GM12878 (cell line): ENCODE results near the gene TMEM255B. TPM values are rescaled to one million over a fixed set of nuclear protein-coding genes. Genes with fewer than 3 reads are reported as not detected.

ENCODE experiments used
- ATAC-seq: fragments of 200-7000 bp; cut with Tn5 transposase; 3 replicates; pipeline ENCODE4 v1.9.1; 2020; ENCODE audit warnings: mild to moderate bottlenecking, moderate library complexity
- BruUV-seq: library from RNA; stranded (reverse); fragments of 400-500 nt; replicated peaks from 2 replicates; lab custom pipeline; 2021; lab: Mats Ljungman, UMichigan
- CTCF ChIA-PET: fragments of 300-600 bp; sonication (Branson Sonifier 250); formaldehyde crosslinking; extraction: SDS; loops from one replicate; lab custom pipeline; 2021; ENCODE audit warnings: inconsistent platforms; lab: Yijun Ruan, JAX
- POLR2A ChIA-PET: fragments of 350-600 bp; formaldehyde crosslinking; extraction: SDS; loops from one replicate; lab custom pipeline; 2021; ENCODE audit warnings: inconsistent platforms; lab: Charles Lee
- RAD21 ChIA-PET: fragments of 300-600 bp; sonication (Branson Sonifier 250); formaldehyde crosslinking; loops from one replicate; lab custom pipeline; 2023; ENCODE audit warnings: antibody characterized with exemption; ENCODE audit not compliant: unreplicated experiment; lab: Charles Lee
- SMC1A ChIA-PET: fragments of 300-600 bp; sonication (Branson Sonifier 250); formaldehyde crosslinking; loops from one replicate; lab custom pipeline; 2023; ENCODE audit not compliant: unreplicated experiment, uncharacterized antibody; lab: Charles Lee
- DNase-seq: peaks from one replicate; pipeline ENCODE4 v3.0.0-alpha.2; 2011; ENCODE audit warnings: low read depth, low spot score
- FAIRE-seq: peaks from 3 replicates; lab custom pipeline; 2011; peaks lifted over from hg19 to GRCh38; lab: Jason Lieb, UNC
- H2AFZ ChIP-seq: 2 replicates; pipeline ENCODE4 v1.6.0; 2011; ENCODE audit warnings: low read depth, low read length, control low read depth; ENCODE audit not compliant: control insufficient read depth
- H3K27ac ChIP-seq: 2 replicates; pipeline ENCODE4 v1.5.1; 2011; ENCODE audit warnings: control low read depth; ENCODE audit not compliant: control insufficient read depth, insufficient read depth
- H3K27me3 ChIP-seq, 2 experiments: replicated peaks in 1 of 2; 2 replicates each; pipeline versions ENCODE4 v1.6.0 to v1.6.1; 2011; ENCODE audit warnings: low read length in 1 of 2; ENCODE audit not compliant: control insufficient read depth in 2 of 2, insufficient read depth in 2 of 2
- H3K36me3 ChIP-seq, 2 experiments: 2 replicates each; pipeline ENCODE4 v1.5.1; 2011; ENCODE audit warnings: low read length in 1 of 2; ENCODE audit not compliant: control insufficient read depth in 2 of 2, insufficient read depth in 2 of 2
- H3K4me1 ChIP-seq: 2 replicates; pipeline ENCODE4 v1.6.1; 2011; ENCODE audit warnings: mild to moderate bottlenecking, low read length, moderate library complexity, mixed read lengths; ENCODE audit not compliant: control insufficient read depth, insufficient read depth
- H3K4me2 ChIP-seq: 2 replicates; pipeline ENCODE4 v1.6.0; 2011; ENCODE audit warnings: control low read depth; ENCODE audit not compliant: control insufficient read depth, insufficient read depth
- H3K4me3 ChIP-seq: fragments of 200-600 bp; sonication (generic); 2 replicates; pipeline ENCODE4 v1.5.1; 2016
- H3K79me2 ChIP-seq: 2 replicates; pipeline ENCODE4 v1.6.0; 2011; ENCODE audit warnings: low read length; ENCODE audit not compliant: control insufficient read depth, insufficient read depth
- H3K9ac ChIP-seq: 2 replicates; pipeline ENCODE4 v1.8.0; 2011; ENCODE audit warnings: low read length, control low read depth, mixed read lengths; ENCODE audit not compliant: control insufficient read depth, insufficient read depth
- H3K9me3 ChIP-seq: replicated peaks from 3 replicates; pipeline ENCODE4 v1.5.1; 2011; ENCODE audit warnings: mild to moderate bottlenecking, low read length; ENCODE audit not compliant: control insufficient read depth, insufficient read depth
- H4K20me1 ChIP-seq: 2 replicates; pipeline ENCODE4 v1.6.0; 2011; ENCODE audit not compliant: control insufficient read depth, insufficient read depth
- E2F8 ChIP-seq: fragments of 450-650 bp; IDR thresholded peaks from 2 replicates; pipeline ENCODE4 v1.6.1; 2018; ENCODE audit warnings: mild to moderate bottlenecking, low read depth, moderate library complexity; ENCODE audit not compliant: partially characterized antibody
- IKZF1 ChIP-seq: fragments of 450-650 bp; conservative IDR thresholded peaks from 2 replicates; pipeline ENCODE4 v1.6.1; 2017; ENCODE audit warnings: antibody characterized with exemption, mild to moderate bottlenecking
- JUND ChIP-seq: IDR thresholded peaks from 2 replicates; pipeline ENCODE4 v1.6.1; 2012; ENCODE audit warnings: low read depth, mild to moderate bottlenecking, low read length, improper control_type of control experiment, moderate library complexity
- POLR2A ChIP-seq: IDR thresholded peaks from 2 replicates; pipeline ENCODE4 v1.6.1; 2011; ENCODE audit warnings: low read depth, mild to moderate bottlenecking, low read length
- STAT3 ChIP-seq: IDR thresholded peaks from 2 replicates; pipeline ENCODE4 v1.6.1; 2011; ENCODE audit warnings: low read depth, low read length, improper control_type of control experiment
- ZNF207 ChIP-seq: fragments of 450-650 bp; IDR thresholded peaks from 2 replicates; pipeline ENCODE4 v1.6.1; 2014; ENCODE audit warnings: antibody characterized with exemption, mild to moderate bottlenecking, borderline replicate concordance
- WGBS: methylation state at CpG from one replicate; pipeline ENCODE4 v1.1.6; 2016; ENCODE audit warnings: low lambda C conversion rate; ENCODE audit not compliant: insufficient replicate concordance, insufficient coverage; ENCODE audit errors: missing lambda C conversion rate; 5-methylcytosine and 5-hydroxymethylcytosine counted together
- in situ Hi-C: fragments of 300-500 bp; cut with MboI; formaldehyde crosslinking; loops from 9 replicates; pipeline ENCODE4 v1.14.3; 2018; ENCODE audit warnings: mixed read lengths
- intact Hi-C: fragments of 100-400 bp; cut with micrococcal nuclease; formaldehyde crosslinking; loops from one replicate; pipeline ENCODE4 v1.14.2; 2022; ENCODE audit not compliant: unreplicated experiment
- polyA plus RNA-seq, 11 experiments: library from polyadenylated mRNA; depleted of rRNA in 4 of 11; unstranded in 6 of 11; stranded (reverse) in 5 of 11; fragments of >200 nt; fragmentation: Nextera tagmentation in 4 of 11; fragmentation: Illumina TruSeq in 1 of 11; extraction: Ambion mirVana in 4 of 11; extraction: Trizol in 1 of 11; gene quantifications; 1 replicate in 1 of 11; 2 replicates in 10 of 11; pipeline versions ENCODE4 v1.2.1 to v1.2.3, GENCODE V29; 2011 to 2016; ENCODE audit warnings: inconsistent platforms in 2 of 11, missing spikeins in 2 of 11, low read depth in 1 of 11
- total RNA-seq, 4 experiments: library from RNA; depleted of rRNA in 3 of 4; stranded (reverse); fragments of >200 nt in 3 of 4; fragmentation: Illumina TruSeq in 1 of 4; extraction: Trizol in 1 of 4; gene quantifications; 2 replicates each; pipeline versions ENCODE4 v1.2.1 to v1.2.3, GENCODE V29; 2013 to 2021
- TF ChIP-seq, protein P1 (sequence below): fragments of 150-350 bp; IDR thresholded peaks from 2 replicates; pipeline ENCODE4 v1.6.1; 2016; ENCODE audit warnings: low read depth, low read length
- TF ChIP-seq, protein P2 (sequence below): IDR thresholded peaks from 2 replicates; pipeline ENCODE4 v1.6.1; 2012; ENCODE audit warnings: improper control_type of control experiment, low read depth, low read length; ENCODE audit not compliant: insufficient replicate concordance

TMEM255B gene
- total and polyA plus RNA-seq, 10 of the 15 experiments (the other 5 are each of a cell fraction or from before 2014, with no cell fraction given), result 0.04 to 0.62 (median 0.13) TPM; not detected in 3

GRCh38 chr13:113788413-113789135 lies 29.5 kb downstream of the TMEM255B start:
- no peaks in the 10 kb centered on the region for H3K36me3 ChIP-seq
- CTCF ChIA-PET, result no interaction called here
- SMC1A ChIA-PET, result no interaction called here
- no peaks in the 10 kb centered on the region for H3K9me3 ChIP-seq
- no peaks in the 10 kb centered on the region; a peak in 1 of 4 replicates for H3K27me3 ChIP-seq
- no peak for DNase-seq
- ATAC-seq, result no peak
- no peak for FAIRE-seq
- no TSS peak for BruUV-seq
- RAD21 ChIA-PET, result no interaction called here
- H2AFZ ChIP-seq, result no peak overlapping the region
- POLR2A ChIA-PET, result no interaction called here
- in situ Hi-C loops (no loop called here), intact Hi-C loops (no loop called here)
- H3K27ac ChIP-seq, result no peak overlapping the region
- WGBS, result 66% methylated on average over 17 of the region's 31 CpGs
- H3K4me2 ChIP-seq, result no peak overlapping the region
- H4K20me1 ChIP-seq, result no peaks in the 10 kb centered on the region
- H3K79me2 ChIP-seq, result no peaks in the 10 kb centered on the region
- TF ChIP-seq, protein P1, sequence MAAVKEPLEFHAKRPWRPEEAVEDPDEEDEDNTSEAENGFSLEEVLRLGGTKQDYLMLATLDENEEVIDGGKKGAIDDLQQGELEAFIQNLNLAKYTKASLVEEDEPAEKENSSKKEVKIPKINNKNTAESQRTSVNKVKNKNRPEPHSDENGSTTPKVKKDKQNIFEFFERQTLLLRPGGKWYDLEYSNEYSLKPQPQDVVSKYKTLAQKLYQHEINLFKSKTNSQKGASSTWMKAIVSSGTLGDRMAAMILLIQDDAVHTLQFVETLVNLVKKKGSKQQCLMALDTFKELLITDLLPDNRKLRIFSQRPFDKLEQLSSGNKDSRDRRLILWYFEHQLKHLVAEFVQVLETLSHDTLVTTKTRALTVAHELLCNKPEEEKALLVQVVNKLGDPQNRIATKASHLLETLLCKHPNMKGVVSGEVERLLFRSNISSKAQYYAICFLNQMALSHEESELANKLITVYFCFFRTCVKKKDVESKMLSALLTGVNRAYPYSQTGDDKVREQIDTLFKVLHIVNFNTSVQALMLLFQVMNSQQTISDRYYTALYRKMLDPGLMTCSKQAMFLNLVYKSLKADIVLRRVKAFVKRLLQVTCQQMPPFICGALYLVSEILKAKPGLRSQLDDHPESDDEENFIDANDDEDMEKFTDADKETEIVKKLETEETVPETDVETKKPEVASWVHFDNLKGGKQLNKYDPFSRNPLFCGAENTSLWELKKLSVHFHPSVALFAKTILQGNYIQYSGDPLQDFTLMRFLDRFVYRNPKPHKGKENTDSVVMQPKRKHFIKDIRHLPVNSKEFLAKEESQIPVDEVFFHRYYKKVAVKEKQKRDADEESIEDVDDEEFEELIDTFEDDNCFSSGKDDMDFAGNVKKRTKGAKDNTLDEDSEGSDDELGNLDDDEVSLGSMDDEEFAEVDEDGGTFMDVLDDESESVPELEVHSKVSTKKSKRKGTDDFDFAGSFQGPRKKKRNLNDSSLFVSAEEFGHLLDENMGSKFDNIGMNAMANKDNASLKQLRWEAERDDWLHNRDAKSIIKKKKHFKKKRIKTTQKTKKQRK, result no peak
- TF ChIP-seq E2F8, result no peak
- no peak for TF ChIP-seq ZNF207
- no peak for TF ChIP-seq POLR2A
- TF ChIP-seq, protein P2, sequence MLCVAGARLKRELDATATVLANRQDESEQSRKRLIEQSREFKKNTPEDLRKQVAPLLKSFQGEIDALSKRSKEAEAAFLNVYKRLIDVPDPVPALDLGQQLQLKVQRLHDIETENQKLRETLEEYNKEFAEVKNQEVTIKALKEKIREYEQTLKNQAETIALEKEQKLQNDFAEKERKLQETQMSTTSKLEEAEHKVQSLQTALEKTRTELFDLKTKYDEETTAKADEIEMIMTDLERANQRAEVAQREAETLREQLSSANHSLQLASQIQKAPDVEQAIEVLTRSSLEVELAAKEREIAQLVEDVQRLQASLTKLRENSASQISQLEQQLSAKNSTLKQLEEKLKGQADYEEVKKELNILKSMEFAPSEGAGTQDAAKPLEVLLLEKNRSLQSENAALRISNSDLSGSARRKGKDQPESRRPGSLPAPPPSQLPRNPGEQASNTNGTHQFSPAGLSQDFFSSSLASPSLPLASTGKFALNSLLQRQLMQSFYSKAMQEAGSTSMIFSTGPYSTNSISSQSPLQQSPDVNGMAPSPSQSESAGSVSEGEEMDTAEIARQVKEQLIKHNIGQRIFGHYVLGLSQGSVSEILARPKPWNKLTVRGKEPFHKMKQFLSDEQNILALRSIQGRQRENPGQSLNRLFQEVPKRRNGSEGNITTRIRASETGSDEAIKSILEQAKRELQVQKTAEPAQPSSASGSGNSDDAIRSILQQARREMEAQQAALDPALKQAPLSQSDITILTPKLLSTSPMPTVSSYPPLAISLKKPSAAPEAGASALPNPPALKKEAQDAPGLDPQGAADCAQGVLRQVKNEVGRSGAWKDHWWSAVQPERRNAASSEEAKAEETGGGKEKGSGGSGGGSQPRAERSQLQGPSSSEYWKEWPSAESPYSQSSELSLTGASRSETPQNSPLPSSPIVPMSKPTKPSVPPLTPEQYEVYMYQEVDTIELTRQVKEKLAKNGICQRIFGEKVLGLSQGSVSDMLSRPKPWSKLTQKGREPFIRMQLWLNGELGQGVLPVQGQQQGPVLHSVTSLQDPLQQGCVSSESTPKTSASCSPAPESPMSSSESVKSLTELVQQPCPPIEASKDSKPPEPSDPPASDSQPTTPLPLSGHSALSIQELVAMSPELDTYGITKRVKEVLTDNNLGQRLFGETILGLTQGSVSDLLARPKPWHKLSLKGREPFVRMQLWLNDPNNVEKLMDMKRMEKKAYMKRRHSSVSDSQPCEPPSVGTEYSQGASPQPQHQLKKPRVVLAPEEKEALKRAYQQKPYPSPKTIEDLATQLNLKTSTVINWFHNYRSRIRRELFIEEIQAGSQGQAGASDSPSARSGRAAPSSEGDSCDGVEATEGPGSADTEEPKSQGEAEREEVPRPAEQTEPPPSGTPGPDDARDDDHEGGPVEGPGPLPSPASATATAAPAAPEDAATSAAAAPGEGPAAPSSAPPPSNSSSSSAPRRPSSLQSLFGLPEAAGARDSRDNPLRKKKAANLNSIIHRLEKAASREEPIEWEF, result no peak
- no peak for TF ChIP-seq STAT3
- no peak for TF ChIP-seq IKZF1
- no peak for TF ChIP-seq JUND
- TF ChIP-seq, all 136 proteins: peak for 0
- Histone ChIP-seq H3K4me3 (no peak overlapping the region), H3K4me1 (no peaks in the 10 kb centered on the region), H3K9ac (no peak overlapping the region)
